GM12891 (cell line): ENCODE data around the gene ITFG2.

ENCODE experiments used
- DNase-seq: peaks from one replicate; pipeline ENCODE4 v3.0.0; 2011; ENCODE audit warnings: low spot score; ENCODE audit not compliant: insufficient read length
- FAIRE-seq: peaks from 2 replicates; lab custom pipeline; 2011; peaks lifted over from hg19 to GRCh38; lab: Jason Lieb, UNC
- PAX5 ChIP-seq: IDR thresholded peaks from 2 replicates; pipeline ENCODE4 v1.6.1; 2011; ENCODE audit warnings: low read length, moderate library complexity, mild to moderate bottlenecking; ENCODE audit not compliant: insufficient read depth, severe bottlenecking
- POLR2A ChIP-seq: IDR thresholded peaks from 2 replicates; pipeline ENCODE4 v1.6.1; 2011; ENCODE audit warnings: low read depth, low read length, control low read depth
- POLR2AphosphoS5 ChIP-seq: IDR thresholded peaks from 2 replicates; pipeline ENCODE4 v1.6.1; 2011; ENCODE audit warnings: low read depth, low read length, control low read depth
- POU2F2 ChIP-seq: IDR thresholded peaks from 2 replicates; pipeline ENCODE4 v1.6.1; 2011; ENCODE audit warnings: low read depth, mild to moderate bottlenecking, control low read depth, low read length, moderate library complexity
- SPI1 ChIP-seq: IDR thresholded peaks from 2 replicates; pipeline ENCODE4 v1.6.1; 2011; ENCODE audit warnings: low read depth, low read length, control low read depth
- TAF1 ChIP-seq: IDR thresholded peaks from 2 replicates; pipeline ENCODE4 v1.6.1; 2011; ENCODE audit warnings: low read depth, low read length, control low read depth

The ITFG2 gene

DNA sequence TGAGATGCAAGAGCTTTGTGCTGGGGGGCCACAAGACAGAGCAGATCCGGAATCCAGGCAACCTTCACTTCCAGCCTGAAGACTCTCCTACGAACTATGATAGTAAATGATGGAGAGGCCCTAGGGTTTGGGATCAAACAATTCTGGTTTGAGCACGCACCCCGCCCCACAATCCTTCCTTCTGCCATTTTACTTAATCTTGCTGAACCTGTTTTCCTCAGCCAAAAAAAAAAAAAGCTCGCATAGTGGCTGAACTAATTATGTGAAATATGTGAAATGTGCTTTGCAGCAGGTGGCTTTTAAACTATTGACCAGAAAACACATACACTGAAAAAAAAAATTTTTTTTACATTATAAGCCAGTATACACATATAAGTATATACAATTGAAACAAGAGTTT lies 667 bp upstream of the ITFG2 start:
- FAIRE-seq (no peak), DNase-seq (no peak)
- no peak for TF ChIP-seq POU2F2
- no peak for TF ChIP-seq POLR2A
- TF ChIP-seq TAF1, result no peak
- no peak for TF ChIP-seq PAX5
- TF ChIP-seq POLR2AphosphoS5, result no peak
- no peak for TF ChIP-seq SPI1

DNA sequence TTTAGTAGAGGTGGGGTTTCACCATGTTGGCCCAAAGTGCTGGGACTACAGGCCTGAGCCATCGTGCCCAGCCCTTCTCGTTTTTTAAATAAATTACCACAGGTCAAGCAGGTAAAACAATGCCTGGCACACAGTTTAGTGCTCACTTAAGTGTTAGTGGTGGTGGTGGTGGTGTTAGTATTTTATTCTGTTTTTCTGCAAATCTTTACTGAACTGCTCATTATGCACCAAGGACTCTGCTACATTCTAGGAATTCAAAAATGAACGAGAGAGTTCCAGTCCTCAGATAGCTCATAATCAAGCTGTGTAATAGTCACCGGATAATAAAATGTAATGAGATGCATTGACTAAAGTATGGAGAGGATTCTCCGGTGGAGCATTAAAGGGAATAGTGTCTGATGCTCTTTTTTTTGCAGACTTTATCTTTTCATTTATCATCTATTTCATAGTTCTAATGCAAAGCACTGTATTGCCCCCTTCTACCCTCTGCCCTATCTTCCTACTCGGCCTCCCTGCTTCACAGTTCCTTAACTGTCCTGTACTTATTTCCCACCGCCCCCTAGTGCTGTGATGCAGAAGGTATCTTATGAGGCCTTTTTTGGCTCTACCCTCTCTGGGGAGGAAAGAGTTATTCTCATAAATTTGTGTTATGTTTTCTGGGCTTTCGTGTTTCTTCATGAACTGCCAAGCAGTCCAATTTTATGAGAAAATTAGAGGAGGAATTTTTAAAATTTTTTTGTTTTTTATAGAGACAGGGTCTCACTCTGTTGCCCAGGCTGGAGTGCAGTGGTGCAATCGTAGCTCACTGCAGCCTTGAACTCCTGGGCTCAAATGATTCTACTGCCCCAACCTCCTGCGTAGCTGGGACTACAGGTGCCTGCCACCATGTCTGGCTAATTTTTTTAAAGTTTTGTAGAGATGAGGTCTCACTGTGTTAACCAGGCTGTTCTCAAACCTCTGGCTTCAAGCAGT lies 1.0 kb downstream of the ITFG2 start:
- FAIRE-seq (peak; percentile 23), DNase-seq (peak; percentile 54)
- TF ChIP-seq POLR2A (no peak), POU2F2 (no peak), SPI1 (peak; percentile 19; the same call in 1 of the 2 replicates)

DNA sequence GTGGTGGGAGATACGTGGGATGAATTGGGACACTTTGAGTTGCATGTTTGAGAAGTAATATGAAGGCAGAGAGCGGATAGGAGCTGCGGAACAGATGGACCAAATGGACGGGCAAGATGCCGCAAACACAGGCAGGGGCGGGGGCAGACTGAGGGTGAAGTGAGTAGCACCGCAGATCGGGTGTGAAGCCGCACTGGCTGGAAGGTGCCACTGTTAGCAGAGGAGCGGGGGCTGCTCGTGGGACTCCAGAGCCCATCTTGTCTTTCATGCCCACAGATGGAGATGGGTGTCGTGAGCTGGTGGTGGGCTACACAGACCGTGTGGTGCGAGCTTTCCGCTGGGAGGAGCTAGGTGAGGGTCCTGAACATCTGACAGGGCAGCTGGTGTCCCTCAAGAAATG lies 7.3 kb downstream of the ITFG2 start:
- FAIRE-seq (no peak), DNase-seq (no peak)
- no peak for TF ChIP-seq SPI1

DNA sequence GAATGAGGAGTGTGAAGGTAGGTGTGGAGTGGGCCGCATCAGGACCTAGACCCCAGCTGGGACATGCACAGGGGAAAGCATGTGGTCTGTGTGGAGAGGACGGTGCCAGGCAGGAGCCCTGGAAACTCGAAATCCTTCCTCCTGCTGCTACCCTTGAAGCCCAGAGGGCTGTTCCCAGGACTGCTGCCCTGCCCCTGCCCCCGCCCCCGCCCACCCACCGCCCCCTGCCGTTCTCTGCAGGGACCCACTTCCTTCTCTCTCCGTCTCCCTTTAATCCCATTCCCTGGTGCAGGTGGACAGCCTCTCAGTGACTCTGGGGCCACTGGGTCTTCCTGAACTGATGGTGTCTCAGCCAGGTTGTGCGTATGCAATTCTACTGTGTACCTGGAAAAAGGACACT lies 8.0 kb downstream of the ITFG2 start:
- no peak for DNase-seq
- no peak for FAIRE-seq
- no peak for TF ChIP-seq TAF1
- TF ChIP-seq POU2F2, result no peak
- no peak for TF ChIP-seq SPI1
- TF ChIP-seq POLR2AphosphoS5, result no peak

DNA sequence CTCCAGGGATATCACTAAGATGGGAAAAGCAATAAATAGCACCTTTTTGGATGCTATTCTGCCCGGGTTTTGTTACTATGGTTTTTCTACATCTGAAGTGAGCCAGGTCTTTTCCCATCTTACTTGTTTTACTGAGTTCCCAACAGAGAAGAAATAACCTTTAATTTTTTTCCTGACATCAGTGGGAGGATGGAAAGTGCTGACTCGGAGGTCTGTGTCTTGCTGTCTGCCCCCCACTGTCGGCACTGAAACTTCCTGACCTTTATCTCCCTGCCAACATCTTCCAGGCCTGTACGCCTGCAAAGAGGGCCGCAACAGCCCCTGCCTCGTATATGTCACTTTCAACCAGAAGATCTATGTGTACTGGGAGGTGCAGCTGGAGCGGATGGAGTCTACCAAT lies 11.0 kb downstream of the ITFG2 start:
- FAIRE-seq (no peak), DNase-seq (no peak)
- no peak for TF ChIP-seq TAF1

DNA sequence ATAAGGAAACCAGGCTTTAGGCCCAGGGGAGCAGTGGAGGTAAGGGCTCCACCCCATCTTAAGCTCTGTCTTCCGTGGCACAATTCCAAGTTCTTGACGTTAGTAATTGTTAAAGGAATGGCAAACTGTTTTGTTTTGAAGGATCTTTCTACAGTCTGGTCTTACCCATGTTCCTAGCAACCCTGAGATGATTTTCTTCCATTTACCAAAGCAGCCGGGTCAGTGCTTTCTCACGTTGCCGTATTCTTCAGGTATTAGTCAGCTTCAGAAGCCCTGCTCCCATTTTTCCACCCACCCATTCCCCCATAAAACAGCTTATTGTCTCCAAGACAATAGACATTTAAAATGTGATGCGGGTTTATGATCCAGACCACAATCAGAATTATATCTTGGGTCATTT lies 12.1 kb downstream of the ITFG2 start:
- TF ChIP-seq SPI1, result no peak
- TF ChIP-seq POLR2AphosphoS5, result no peak
- no peak for TF ChIP-seq POU2F2
- TF ChIP-seq POLR2A, result no peak
- TF ChIP-seq PAX5, result no peak
- no peak for TF ChIP-seq TAF1
- no peak for FAIRE-seq
- DNase-seq, result no peak

DNA sequence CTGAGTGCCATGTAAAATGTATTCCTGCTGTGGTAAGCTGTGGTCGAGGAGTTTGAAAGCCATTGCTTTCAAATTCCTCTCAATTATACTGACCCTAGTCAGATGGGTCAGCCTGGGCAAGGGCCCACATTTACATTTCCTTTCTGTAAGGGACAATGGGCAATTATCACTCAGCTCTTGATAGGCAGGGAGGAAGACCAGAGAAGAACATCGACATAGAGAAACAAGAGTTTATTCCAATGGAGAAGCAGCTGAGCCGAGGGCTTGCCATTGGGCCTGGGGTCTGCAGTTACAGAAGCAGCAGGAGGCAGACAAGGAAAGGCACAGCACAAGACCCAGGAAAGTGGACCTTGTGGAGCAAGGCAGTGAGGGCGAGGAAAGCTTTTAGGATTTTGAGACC lies 12.7 kb downstream of the ITFG2 start:
- DNase-seq (no peak), FAIRE-seq (no peak)
- TF ChIP-seq POLR2AphosphoS5 (no peak), TAF1 (no peak), POLR2A (no peak), PAX5 (no peak), SPI1 (no peak), POU2F2 (no peak)

DNA sequence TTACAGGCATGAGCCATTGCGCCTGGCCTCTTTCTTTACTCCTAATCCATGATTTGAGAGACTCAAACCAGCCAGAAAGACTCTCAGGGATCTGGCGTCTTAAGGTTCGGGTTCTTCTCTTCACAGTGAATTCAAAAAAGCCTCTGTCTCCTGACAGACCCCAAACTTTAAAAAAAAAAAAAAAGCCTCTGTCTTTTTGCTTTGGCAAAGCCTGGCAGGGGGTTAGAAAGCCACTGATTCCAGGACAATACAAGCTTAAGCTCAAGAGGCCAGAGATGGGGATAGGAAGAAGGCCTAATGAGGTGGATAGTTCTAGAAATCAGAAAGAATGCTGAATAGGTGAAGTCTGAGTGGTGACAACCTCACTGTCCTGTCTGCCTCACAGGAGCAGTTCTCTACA lies 13.6 kb downstream of the ITFG2 start:
- no peak for FAIRE-seq
- no peak for DNase-seq
- no peak for TF ChIP-seq PAX5
- TF ChIP-seq POLR2A, result no peak
- TF ChIP-seq POLR2AphosphoS5, result no peak
- no peak for TF ChIP-seq TAF1
- no peak for TF ChIP-seq SPI1
- no peak for TF ChIP-seq POU2F2

DNA sequence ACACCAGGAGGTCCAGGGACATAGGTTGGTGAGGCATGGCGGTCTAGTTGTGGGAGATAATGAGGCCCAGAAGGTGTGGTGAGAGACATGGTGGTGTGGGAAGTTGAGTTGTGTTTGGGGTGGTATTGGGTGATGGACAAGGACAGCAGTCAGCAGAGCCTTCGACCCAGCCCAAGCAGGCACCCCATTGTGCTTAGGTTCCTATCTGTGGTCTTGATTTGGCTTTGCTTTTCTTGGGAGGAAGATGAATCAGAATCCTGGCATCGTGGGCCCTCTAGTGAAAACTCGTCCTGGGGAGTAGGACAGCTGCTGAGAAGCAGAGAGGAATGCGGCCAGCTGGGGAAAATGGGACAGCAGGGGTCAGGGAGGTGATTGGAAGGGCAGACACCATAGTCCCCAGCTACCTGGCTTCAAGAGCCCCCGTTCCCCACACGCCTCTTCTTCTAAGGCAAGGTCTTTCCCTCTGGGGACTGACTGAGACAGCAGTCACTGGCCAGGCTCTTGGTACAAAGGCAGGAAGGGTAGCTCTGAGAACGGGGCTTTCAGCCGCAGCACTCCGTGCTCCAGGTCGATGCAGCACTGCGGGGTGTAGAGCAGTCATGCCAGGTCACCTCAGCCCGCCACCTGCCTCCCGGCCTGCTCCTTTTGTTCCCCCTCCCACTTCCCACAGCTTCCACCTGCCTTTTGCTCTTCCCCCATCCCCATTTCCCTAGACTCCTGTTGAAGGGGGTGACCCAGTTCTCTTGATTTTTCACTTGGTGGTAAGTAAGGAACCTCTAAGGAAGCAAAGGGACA lies 14.4 kb downstream of the ITFG2 start:
- FAIRE-seq (no peak), DNase-seq (no peak)
- TF ChIP-seq POU2F2 (no peak), POLR2AphosphoS5 (no peak), TAF1 (no peak), PAX5 (no peak), SPI1 (no peak), POLR2A (no peak)

DNA sequence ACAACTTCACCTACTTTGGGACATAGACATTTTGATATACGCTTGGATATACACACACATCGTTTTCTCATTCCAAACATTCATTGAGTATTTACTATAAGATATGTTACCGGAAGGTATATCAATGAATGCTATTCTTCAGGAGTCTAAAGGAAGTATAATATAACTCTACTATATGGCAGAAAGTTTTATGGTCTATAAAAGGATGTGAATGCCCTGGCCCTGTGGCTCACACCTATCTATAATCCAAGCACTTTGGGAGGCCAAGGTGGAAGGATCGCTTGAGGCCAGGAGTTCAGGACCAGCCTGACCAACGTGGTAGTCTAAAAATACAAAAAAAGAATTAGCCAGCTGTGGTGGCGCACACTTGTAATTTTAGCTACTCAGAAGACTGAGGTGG lies 16.8 kb downstream of the ITFG2 start:
- no peak for TF ChIP-seq PAX5
- TF ChIP-seq POU2F2, result no peak
- no peak for TF ChIP-seq POLR2A
- TF ChIP-seq TAF1, result no peak
- no peak for TF ChIP-seq POLR2AphosphoS5
- TF ChIP-seq SPI1, result no peak
- DNase-seq (no peak), FAIRE-seq (no peak)
